Endothelial cell (in vitro differentiated cells): ENCODE data around the gene CPZ. TPM values are rescaled to one million over a fixed set of nuclear protein-coding genes. Genes with fewer than 3 reads are reported as not detected.
A peak's percentile ranks its signal among the peaks of the same experiment; 100 is the strongest.

Source experiments
- DNase-seq: peaks from one replicate; pipeline ENCODE4 v3.0.0; 2021; ENCODE audit warnings: low spot score
- H3K27ac Mint-ChIP-seq: one replicate; pipeline ENCODE4 v1.8.0; 2021; ENCODE audit warnings: mixed read lengths, inconsistent platforms; ENCODE audit not compliant: unreplicated experiment
- H3K27me3 Mint-ChIP-seq: one replicate; pipeline ENCODE4 v1.8.0; 2021; ENCODE audit warnings: mild to moderate bottlenecking, moderate library complexity, mixed read lengths, inconsistent platforms; ENCODE audit not compliant: unreplicated experiment
- H3K36me3 Mint-ChIP-seq: one replicate; pipeline ENCODE4 v1.8.0; 2021; ENCODE audit warnings: mild to moderate bottlenecking, low read depth, mixed read lengths, inconsistent platforms; ENCODE audit not compliant: unreplicated experiment
- H3K4me1 Mint-ChIP-seq: one replicate; pipeline ENCODE4 v1.8.0; 2021; ENCODE audit warnings: mild to moderate bottlenecking, mixed read lengths, inconsistent platforms; ENCODE audit not compliant: unreplicated experiment
- H3K4me3 Mint-ChIP-seq: one replicate; pipeline ENCODE4 v1.8.0; 2021; ENCODE audit warnings: mild to moderate bottlenecking, mixed read lengths, inconsistent platforms; ENCODE audit not compliant: unreplicated experiment
- H3K9me3 Mint-ChIP-seq: one replicate; pipeline ENCODE4 v1.8.0; 2021; ENCODE audit warnings: mixed read lengths, inconsistent platforms; ENCODE audit not compliant: unreplicated experiment
- CTCF ChIP-seq: fragments of 200-600 bp; sonication (generic); IDR thresholded peaks from one replicate; pipeline ENCODE4 v1.5.0; 2021; ENCODE audit warnings: antibody characterized with exemption; ENCODE audit not compliant: unreplicated experiment
- total RNA-seq: library from RNA; stranded (reverse); fragmentation: NEBNext Ultra II Directional; extraction: Animal tissue kit (Norgen Biotek cat#: 25700); gene quantifications from one replicate; pipeline ENCODE4 v1.2.1, GENCODE V29; 2021; ENCODE audit not compliant: unreplicated experiment

The CPZ gene
- total RNA-seq, 1 donor from 2014 or later = 0.90 TPM

GRCh38 chr4:8591626-8592365, 769 bp upstream of the CPZ start:
- Mint-ChIP-seq H3K27me3 (peaks cover 20% of the 10 kb centered on the region), H3K4me3 (no peak overlapping the region), H3K36me3 (no peaks in the 10 kb centered on the region), H3K27ac (no peak overlapping the region), H3K4me1 (peaks cover 3% of the 10 kb centered on the region), H3K9me3 (no peaks in the 10 kb centered on the region)
- TF ChIP-seq CTCF = no peak
- no peak for DNase-seq

- H3K36me3 Mint-ChIP-seq = no peaks in the 10 kb centered on the region
- H3K27me3 Mint-ChIP-seq = peaks cover 15% of the 10 kb centered on the region
- DNase-seq = no peak
- no peak overlapping the region for H3K4me3 Mint-ChIP-seq
- H3K27ac Mint-ChIP-seq = no peak overlapping the region
- peaks cover 3% of the 10 kb centered on the region for H3K4me1 Mint-ChIP-seq
- no peak for TF ChIP-seq CTCF
- no peaks in the 10 kb centered on the region for H3K9me3 Mint-ChIP-seq
These were observed 915 bp downstream of the CPZ start for GRCh38 chr4:8593264-8594096.

DNA sequence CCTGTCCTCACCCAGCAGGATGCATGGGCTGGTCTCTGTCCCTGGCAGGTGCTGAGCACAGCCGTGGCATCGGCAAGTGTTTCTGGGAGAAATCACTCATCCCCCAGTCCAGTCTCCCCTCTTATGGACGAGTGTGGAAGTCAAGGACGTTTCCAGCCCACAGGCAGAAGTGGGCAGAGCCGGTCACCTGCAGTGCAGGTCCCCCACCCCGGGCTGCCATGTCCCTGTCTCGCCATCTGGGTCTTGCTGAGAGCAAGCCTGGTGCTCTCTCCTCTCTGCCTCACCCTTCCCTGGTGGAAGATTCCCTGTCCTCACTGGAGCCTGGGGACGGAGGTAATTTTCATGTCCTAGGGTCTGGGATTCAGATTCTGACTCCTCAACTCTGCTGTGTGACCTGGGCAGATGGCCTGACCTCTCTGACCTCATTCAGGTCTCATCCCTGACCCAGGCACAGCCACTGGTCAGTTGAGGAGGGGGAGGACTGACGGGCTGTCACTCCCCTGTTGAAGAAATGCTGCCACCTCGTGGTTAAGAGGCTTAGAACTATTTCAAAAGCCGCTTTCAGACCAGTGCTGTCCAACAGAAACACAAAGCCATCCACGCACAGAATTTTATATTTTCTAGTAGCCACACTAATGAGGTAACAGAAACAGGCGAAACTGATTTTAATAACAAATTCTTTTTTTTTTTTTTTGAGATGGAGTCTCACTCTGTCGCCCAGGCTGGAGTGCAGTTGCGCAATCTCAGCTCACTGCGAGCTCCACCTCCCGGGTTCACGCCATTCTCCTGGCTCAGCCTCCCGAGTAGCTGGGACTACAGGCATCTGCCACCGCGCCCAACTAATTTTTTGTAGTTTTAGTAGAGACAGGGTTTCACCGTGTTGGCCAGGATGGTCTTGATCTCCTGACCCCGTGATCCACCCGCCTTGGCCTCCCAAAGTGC, 1.8 kb downstream of the CPZ start:
- DNase-seq = peak; percentile 75
- peak overlapping the region; percentile 10 for H3K27ac Mint-ChIP-seq
- TF ChIP-seq CTCF = peak; percentile 70
- no peaks in the 10 kb centered on the region for H3K9me3 Mint-ChIP-seq
- peaks cover 14% of the 10 kb centered on the region for H3K27me3 Mint-ChIP-seq
- no peak overlapping the region for H3K4me3 Mint-ChIP-seq
- H3K4me1 Mint-ChIP-seq = peaks cover 3% of the 10 kb centered on the region
- no peaks in the 10 kb centered on the region for H3K36me3 Mint-ChIP-seq

GRCh38 chr4:8595237-8596087, 2.9 kb downstream of the CPZ start:
- Mint-ChIP-seq H3K9me3 (no peaks in the 10 kb centered on the region), H3K4me1 (peaks cover 3% of the 10 kb centered on the region), H3K27ac (no peak overlapping the region), H3K36me3 (no peaks in the 10 kb centered on the region), H3K4me3 (no peak overlapping the region), H3K27me3 (peaks cover 12% of the 10 kb centered on the region)
- TF ChIP-seq CTCF = no peak
- DNase-seq = no peak
